HG03095 (cell line): Measurements from ENCODE around the gene FBXO47.
"Not testable (repeated sequence)": the region's sequence is repeated elsewhere in the genome, so short reads cannot be mapped to it uniquely, and the experiment has no call there.

ENCODE experiments used
- ATAC-seq: cut with Tn5 transposase; IDR thresholded peaks from one replicate; pipeline ENCODE4 v1.9.1; 2021; ENCODE audit warnings: moderate library complexity; ENCODE audit not compliant: unreplicated experiment

FBXO47 gene

GRCh38 chr17:38925263-38925995 is 41.8 kb downstream of the FBXO47 start, which contains the start of gene LASP1NB:
Gene LASP1NB (plus strand): TSS chr17:38925614.
- no peak for ATAC-seq

DNA sequence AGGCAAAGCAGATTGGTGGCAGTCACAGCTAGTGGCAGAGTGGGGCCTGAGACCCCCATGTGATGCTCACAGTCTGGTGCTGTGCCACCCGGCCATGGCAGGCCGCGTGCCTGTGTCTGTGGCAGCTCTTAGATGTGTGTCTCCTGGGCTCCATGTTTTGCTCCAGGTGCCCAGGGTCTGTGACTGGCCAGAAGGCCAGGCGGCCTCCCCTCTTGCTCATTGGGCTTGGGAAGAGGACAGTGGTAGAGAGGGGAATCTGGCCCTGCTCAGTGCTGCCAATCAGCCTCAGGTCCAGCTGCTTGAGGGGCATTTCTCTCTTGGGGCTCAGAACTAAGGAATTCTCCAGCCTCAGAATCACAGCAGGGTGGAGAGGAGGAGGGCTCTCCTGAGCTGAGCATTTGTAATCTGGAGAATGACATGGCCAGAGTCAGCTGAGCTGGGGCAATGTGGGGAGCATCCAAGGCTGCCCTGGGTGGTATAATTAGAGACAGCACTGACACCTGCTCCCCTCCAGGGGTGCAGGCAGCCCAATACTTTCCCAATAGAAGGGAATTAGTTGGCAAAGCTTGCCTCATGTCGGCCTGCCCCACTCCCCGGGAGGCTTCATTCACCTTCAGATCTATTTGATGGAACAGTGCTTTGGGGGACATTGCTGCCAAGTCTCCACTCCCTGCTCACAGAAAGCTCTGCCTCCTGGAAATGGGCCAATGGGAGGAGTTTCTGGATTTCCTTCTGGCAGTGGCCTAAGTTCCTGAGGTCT is 44.5 kb downstream of the FBXO47 start:
- ATAC-seq = no peak

- no peak for ATAC-seq
Observed at GRCh38 chr17:38921756-38922411, 45.3 kb downstream of the FBXO47 start.

DNA sequence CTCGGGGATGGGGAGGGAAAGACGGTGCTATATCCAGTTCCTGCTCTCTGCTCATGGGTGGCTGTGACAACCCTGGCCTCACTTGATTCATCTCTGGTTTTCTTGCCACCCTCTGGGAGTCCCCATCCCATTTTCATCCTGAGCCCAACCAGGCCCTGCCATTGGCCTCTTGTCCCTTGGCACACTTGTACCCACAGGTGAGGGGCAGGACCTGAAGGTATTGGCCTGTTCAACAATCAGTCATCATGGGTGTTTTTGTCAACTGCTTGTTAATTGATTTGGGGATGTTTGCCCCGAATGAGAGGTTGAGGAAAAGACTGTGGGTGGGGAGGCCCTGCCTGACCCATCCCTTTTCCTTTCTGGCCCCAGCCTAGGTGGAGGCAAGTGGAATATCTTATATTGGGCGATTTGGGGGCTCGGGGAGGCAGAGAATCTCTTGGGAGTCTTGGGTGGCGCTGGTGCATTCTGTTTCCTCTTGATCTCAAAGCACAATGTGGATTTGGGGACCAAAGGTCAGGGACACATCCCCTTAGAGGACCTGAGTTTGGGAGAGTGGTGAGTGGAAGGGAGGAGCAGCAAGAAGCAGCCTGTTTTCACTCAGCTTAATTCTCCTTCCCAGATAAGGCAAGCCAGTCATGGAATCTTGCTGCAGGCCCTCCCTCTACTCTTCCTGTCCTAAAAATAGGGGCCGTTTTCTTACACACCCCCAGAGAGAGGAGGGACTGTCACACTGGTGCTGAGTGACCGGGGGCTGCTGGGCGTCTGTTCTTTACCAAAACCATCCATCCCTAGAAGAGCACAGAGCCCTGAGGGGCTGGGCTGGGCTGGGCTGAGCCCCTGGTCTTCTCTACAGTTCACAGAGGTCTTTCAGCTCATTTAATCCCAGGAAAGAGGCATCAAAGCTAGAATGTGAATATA is 46.6 kb downstream of the FBXO47 start:
- ATAC-seq = no peak

- ATAC-seq = no peak
Observed at GRCh38 chr17:38919316-38920078, 47.7 kb downstream of the FBXO47 start.

DNA sequence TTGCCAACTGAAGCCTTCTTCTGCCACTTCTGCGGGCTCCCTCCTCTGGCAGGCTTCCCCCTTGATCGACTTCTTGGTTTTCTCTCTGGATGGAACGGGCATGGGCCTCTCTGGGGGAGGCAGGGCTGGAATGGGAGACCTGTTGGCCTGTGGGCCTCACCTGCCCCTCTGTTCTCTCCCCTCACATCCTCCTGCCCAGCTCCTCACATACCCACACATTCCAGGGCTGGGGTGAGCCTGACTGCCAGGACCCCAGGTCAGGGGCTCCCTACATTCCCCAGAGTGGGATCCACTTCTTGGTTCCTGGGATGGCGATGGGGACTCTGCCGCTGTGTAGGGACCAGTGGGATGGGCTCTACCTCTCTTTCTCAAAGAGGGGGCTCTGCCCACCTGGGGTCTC is 48.3 kb downstream of the FBXO47 start:
- ATAC-seq = no peak

- no peak for ATAC-seq
Observed at GRCh38 chr17:38918129-38918913, 48.9 kb downstream of the FBXO47 start.

GRCh38 chr17:38917259-38917658 is 49.9 kb downstream of the FBXO47 start:
- no peak for ATAC-seq

GRCh38 chr17:38916771-38917170 is 50.4 kb downstream of the FBXO47 start:
- ATAC-seq = no peak

DNA sequence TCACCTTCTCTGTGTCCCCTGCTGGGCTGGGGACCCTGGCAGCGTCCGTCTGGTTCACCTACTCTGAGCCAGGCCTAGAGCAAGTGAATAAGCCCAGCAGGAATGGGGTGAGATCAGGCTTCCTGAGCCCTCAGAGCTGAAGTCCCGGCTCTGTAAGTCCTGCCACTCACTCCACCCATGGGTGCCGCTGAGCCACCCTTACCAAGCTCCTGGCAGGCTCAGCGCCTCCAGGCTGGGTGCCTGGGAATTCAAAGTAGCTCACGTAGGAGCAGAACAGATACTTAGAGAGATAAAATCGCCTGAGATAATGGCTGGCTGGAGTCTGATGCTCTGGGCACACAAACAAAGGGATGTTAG is 51.6 kb downstream of the FBXO47 start:
- no peak for ATAC-seq

GRCh38 chr17:38914741-38915638 is 52.2 kb downstream of the FBXO47 start:
- ATAC-seq = no peak

DNA sequence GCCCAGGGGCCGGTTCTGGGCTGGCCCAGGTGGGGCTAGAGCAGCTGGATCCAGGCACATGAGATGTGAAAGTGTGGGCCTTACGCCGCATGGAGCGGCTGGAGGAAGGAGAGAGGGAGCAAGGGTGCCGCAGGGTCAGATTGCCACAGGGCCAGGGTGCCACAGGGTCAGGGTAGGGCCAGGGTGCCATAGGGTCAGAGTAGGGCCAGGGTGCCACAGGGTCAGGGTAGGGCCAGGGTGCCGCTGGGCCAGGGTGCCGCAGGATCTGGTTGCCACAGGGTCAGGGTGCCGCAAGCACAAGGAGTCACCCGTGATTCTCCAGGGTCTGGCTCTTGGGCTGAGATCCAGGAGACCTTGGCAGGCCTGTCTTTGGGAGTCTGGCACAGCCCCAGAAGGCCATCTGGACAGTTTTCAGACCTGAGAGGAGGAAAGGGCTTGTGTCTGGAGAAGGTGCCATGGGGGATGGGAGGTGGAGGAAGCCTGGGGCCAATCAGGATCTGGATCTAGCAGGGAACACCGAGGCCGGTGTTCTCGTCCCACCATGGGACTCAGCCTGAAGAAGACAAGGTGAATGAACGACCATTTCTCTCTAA is 54.9 kb downstream of the FBXO47 start:
- no peak for ATAC-seq

- not testable (repeated sequence) for ATAC-seq
Observed at GRCh38 chr17:38911731-38912081, 55.5 kb downstream of the FBXO47 start.

DNA sequence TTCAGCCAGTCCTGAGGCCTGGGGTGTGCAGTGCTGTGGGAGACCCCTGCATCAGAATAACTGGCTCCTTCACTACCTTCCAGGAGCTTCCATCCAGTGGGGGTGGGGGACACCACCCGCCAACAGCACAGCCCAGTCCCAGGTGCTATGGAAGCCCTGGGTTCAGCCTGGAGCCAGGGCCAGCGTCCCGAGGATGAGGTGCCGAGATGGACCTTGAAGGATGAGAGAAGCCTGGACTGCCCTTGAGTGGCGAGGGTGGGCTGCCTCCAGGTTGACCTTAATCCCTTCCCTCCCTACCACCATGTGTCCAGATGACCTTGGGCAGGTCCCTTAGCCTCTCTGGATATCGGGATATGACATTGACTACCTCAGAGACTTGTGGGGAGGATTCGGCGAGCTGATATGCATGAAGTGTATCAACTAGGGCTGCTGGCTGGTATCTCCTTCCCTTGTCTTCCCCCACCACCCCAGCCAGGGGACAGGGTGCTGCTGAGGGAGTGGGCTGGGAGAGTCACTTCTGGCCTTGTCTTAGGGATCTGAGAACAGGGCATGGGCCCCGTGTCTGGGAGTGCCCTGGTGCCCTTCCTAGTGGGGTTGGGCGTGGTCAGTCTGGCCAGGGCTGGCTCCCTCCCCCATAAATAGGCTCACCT is 56.0 kb downstream of the FBXO47 start:
- no peak for ATAC-seq

- ATAC-seq = no peak
Observed at GRCh38 chr17:38910325-38910724, 56.9 kb downstream of the FBXO47 start.

- ATAC-seq = no peak
Observed at GRCh38 chr17:38908676-38909181, 58.5 kb downstream of the FBXO47 start.

- ATAC-seq = no peak
Observed at GRCh38 chr17:38907930-38908675, 59.1 kb downstream of the FBXO47 start.
